ENCODE results near the gene SPIB.
A peak's percentile ranks its signal among the peaks of the same experiment; 100 is the strongest.
"Not testable (repeated sequence)": the region's sequence is repeated elsewhere in the genome, so short reads cannot be mapped to it uniquely, and the experiment has no call there.

SPIB gene

DNA sequence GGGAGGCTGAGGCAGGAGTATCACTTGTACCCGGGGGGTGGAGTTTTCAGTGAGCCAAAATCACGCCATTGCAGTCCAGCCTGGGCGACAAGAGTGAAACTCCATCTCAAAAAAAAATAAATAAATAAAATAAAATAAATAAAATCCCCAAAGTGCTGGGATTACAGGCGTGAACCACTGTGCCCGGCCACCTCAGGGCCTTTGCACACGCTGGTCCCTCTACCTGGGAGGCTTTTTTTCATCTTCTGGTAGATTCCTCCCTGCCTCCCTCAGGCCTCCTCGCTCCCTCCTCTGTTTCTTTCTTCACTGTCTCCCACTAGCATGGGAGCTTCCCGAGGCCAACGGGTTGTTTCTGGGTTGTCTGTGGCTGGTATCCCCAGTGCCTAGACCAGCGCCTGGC is 29.0 kb downstream of the SPIB start:
- no peak for DNase-seq

DNA sequence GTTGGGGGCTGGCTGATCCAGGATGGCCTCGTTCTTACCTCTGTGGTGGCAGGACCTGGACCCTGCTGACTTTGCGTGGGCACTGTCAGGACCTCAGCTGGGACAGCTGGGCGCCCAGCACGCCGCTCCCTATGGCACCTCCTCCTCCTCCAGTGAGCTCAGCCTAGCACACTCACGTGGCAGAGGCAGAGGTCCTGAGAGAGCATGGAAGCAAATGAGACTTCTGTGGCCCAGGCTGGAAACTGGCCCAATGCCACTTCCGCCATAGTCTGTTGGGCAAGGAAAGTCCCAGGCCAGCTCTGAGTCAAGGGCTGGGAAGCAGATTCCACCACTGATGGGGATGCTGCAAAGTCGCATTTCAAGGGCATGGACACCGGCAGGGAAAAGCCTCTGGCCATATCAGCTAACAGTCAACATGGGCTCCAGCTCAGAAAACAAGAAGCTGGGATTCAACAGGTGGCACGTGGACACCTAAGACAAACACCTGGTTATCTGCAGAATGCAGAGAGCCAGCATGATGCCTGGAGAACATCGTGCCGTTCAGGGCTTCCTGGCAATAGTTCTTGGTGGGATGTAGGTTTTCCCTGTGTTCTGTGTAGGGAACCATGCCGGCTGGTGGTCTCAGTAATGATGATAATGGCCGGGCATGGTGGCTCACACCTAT is 30.6 kb downstream of the SPIB start:
- DNase-seq: no peak

DNA sequence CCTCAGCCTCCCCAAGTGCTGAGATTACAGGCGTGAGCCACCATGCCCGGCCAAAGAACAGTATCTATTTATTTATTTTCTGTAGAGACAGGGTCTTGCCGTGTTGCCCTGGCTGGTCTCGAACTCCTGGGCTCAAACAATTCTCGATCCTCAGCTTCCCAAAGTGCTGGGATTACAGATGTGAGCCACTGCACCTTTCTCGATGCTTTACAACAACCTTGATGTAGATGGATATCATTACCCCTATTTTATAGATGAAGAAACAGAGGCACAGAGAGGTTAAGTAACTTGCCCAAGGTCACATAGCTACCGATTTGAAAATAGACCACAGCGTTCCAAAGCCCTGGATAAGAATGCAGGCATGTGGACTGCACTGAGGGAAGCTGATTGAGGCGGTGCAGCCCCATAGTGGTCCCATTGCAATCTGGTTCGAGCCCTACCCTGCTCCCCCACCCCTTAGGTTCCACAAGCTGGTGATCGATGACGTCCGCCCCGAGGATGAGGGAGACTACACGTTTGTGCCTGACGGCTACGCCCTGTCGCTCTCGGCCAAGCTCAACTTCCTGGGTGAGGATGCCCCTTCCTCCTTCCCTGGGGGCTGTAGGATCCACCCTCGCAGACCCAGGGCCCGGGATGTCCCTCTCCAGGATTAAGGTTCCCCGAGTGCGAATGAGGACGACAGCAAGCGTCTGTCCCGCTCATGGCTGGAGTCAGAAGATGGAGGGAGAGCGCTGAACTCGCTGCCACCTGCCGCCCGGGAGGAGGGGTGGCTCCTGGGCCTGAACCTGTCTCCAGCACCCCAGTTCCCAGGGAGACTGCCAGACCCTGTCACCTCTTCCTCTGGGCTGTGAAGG is 31.9 kb downstream of the SPIB start:
- no peak for DNase-seq

DNA sequence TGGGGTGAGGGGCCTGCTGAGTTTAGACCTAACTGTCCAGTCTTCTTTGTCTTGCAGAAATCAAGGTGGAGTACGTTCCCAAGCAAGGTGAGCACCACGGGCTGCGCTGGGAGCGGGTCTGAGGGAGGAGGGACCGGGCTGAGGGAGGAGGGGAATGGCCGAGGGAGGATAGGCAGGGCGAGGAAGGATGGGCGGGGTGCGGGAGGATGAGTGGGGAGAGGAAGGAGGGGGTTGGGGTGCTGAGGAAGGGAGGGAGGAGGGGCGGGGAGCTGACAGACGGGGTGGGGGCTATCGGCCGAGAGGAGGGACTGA is 32.4 kb downstream of the SPIB start:
- no peak for DNase-seq

DNA sequence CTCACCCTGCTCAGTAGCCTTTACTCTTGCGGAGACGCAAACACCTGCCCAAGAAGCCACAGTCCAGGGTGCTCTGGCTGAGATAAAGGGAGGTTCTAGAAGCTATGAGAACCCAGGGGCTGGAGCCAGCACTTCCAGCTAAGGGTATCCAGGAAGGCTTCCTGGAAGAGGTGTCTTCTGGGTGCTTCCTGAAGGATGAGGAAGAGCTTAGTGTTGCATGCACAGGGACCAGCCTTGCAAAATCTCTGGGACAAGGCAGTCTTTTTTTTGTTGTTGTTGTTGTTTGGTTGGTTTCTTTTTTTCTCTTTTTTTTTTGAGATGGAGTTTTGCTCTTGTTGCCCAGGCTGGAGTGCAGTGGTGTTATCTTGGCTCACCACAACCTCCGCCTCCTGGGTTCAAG is 34.5 kb downstream of the SPIB start:
- no peak for DNase-seq

DNA sequence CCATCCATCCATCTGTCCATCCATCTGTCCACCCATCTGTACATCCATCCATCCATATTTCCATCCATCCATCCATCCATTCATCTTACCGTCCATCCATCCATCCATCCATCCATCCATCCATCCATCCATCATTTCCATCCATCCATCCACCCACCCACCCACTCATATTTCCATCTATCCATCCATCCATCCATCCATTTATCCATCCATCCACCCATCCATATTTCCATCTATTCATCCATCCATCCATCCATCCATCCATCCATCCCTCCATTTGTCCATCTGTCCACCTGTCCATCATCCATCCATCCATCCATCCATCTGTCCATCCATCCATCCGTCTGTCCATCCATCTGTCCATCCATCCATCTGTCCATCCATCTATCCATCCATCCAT is 37.3 kb downstream of the SPIB start:
- no peak for DNase-seq

DNA sequence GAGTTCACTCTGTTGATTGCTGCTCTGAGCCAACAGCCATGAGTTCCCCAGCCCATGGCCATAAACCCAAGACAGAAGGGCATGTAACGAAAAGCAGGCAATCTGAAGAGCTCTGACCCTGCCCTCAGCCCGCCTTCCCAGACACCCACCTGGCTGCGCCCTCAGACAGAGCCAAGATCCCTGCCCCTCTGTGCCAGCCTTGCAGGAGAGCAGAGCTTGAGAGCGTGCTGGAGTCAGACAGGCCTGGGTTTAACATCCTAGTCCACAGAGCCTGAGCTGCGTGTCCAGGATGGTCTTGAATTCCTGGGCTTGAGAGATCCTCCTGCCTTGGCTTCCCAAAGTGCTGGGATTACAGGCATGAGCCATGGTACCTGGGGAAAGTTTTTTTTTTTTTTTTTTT is 38.6 kb downstream of the SPIB start:
- no peak for DNase-seq

DNA sequence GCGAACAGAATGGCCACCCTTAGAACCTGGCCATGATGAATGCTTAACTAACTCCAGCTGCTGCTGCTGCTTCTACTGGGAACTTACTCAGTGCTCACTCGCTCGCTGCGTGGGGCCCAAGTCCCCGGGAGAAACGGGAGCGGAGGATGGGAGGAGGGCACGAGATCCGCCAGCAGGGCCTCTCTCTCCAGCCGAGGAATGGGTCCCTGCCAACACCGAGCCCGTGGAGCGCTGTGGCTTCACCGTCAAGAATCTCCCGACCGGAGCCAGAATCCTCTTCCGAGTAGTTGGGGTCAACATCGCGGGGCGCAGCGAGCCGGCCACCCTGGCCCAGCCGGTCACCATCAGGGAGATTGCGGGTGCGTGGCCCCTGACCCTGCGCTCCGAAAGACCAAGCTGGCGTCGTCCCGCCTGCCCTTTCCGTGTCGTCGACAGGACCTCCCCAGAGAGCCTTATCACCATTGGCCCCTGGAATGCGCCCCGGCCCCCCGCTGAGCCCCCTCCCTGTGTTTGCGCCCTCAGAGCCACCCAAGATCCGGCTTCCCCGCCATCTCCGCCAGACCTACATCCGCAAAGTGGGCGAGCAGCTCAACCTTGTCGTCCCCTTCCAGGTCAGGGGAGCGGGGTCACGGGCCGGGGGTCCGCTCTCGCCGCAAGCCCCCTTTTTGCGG is 39.8 kb downstream of the SPIB start:
- no peak for DNase-seq

DNA sequence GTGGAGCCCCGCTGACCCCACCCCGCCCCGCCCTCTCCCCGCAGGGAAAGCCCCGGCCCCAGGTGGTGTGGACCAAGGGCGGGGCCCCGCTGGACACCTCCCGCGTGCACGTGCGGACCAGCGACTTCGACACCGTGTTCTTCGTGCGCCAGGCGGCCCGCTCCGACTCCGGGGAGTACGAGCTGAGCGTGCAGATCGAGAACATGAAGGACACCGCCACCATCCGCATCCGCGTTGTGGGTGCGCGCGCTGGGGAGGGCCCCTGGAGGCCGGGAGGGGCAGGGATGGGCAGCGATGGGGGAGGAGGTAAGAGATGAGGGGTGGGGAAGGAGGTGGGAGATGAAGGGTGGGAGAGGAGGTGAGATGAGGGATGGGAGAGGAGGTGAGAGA is 40.3 kb downstream of the SPIB start:
- DNase-seq: no peak

DNA sequence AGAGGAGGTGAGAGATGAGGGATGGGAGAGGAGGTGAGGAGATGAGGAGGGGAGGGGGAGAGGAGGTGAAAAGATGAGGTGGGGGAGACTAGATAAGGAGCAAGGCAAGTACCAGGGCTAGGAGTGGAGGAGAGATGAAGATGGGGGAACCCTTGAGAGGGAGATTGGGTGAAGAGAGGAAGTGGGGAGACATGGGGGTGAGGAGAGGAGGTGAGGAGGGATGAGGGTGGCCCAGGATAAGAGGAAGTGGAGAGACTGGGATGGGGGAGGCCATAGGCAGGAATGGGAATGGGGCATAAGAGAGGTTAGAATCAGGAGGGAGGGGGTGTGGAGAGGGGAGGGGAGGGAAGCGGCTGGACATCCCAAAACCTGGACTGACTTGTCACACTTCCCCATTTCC is 40.9 kb downstream of the SPIB start:
- DNase-seq: no peak

DNA sequence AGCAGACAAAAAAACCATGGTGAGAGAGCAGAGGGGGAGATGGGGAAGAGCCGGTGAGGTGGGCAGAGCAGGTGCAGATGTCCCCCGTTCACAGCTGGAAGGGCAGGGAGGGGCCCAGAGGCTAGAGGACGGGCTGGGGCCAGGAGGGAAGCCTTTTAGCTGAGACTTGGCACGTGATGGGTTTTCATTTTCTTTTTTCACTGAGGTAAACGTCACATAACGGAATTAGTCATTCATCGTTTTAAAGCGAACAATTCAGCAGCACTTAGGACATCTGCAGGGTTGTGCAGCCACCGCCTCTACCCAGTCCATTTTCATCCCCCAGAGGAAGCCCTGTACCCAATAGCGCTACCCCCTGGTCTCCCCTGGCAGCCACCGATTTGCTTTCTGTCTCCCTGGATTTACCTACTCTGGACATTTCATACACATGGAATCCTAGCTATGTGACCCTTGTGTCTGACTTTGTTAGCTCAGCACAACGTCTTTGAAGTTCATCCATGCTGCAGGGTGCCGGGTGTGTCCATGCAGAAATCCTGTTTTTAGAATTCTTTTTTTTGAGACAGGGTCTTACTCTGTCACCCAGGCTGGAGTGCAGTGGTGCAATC is 41.5 kb downstream of the SPIB start:
- DNase-seq: no peak

DNA sequence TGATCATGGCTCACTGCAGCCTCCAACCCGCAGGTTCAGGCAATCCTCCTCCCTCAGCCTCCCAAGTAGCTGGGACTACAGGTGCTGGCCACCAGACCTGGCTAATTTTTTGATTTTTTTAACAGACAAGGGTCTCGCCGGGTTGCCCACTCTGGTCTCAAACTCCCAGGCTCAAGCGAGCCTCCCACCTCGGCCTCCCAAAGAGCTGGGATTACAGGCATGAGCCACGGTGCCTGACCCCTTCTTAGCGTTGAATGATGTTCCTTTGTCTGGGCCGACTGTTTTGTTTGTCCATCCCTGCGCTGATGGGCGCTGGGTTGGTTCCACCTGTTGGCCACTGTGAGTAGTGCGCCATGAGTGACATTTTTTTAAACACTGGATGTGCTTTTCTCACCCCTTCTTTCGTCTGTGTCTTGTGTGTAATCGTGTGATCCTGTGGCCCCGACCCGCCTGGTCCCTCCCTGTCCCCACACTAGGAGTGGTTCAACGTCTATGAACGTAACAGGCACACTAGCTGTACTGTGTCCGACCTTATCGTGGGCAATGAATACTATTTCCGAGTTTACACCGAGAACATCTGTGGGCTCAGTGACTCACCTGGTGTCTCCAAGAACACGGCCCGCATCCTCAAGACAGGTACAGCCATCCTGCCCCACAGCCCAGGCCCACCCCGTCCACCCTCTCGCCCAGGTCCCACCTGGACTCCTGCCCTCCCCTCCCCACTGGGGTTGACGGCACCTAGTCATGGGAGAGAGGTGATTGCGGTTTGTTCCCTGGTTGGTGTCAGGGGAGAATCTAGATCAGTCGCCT is 42.5 kb downstream of the SPIB start:
- peak; percentile 68 for DNase-seq

DNA sequence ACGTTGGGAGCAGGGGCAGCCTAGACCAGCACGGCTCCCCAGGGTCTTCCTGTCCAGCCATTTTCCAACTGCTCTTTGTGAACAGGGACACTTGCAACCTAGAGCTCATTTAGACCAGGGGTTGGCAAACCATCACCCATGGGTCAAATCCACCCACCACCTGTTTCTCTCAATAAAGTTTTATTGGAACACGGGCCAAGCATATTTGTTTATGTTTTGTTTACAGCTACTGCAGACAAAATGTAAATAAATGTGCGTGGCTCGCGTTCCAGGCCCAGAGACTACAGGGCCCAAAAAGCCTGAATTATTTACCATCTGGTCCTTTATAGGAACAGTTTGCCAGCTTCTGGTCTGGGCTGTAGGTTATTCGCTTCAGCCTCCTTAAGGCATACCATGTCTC is 44.2 kb downstream of the SPIB start:
- DNase-seq: no peak

DNA sequence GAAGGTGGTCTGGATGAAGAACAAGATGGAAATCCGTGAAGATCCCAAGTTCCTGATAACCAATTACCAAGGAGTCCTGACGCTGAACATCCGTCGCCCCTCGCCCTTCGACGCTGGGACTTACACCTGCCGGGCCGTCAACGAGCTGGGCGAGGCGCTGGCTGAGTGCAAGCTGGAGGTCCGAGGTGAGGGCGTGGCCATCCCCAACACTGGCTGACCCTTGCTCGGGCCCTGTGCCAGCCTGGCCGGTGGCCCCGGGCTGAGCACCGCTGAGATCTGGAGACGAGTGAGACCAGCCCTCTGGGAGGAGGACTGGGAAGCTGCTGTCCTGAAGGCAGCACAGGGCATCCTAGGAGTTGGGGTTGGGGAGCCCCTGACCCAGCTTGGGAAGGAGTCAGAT is 45.6 kb downstream of the SPIB start:
- no peak for DNase-seq

DNA sequence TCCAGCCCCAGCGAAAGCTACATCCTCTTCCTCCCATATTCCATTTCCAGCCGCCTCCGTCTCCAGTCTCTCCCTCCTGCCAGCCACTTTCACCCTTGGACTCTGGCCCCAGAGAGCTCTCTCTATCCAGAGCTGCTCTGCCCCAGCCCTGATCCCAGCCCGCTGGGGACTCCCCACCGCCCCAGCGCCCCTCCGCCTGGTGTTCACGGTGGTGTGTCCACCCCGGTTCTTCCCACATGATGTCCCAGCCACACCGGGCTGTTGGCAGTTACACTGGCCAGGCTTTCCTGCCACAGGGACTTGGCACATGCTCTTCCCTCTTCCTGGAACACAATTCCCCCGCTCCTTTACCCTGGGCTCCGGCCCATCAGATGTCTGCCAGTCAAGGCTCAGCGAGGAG is 46.3 kb downstream of the SPIB start:
- DNase-seq: no peak

DNA sequence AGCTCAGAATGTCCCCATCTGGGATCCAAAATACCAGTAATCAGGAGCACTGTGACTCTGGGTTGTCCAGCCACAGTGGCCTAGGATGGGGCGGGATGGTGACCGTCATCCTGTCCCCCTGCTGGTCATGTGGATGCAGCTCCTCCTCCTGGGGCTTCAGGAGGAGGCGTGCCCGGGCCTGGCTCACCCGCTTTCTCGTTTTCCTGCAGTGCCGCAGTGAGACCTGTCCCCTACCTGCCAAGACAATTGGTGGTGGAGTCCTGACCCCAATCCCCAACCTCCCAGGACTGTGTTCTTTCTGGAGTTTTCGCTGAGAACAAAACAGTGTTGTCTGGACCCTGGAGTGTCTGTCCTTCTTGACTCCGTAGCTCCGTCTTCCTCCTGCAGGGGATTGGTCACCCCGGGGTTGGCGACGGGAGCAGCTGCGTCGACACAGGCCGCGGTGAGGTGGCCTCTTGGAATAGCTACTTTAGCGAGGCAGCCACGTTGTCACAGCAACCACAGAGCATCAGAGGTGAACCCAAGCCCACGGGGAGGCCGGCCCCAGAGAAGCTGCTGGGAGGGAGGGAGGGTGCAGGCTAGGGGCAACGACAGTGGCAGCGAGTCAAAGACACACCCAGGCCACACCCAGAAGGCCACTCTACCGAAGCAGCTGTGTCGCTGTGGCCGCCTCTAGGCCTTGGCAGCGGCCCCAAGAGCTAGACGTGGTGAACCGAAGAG is 47.4 kb downstream of the SPIB start:
- DNase-seq: peak; percentile 76

DNA sequence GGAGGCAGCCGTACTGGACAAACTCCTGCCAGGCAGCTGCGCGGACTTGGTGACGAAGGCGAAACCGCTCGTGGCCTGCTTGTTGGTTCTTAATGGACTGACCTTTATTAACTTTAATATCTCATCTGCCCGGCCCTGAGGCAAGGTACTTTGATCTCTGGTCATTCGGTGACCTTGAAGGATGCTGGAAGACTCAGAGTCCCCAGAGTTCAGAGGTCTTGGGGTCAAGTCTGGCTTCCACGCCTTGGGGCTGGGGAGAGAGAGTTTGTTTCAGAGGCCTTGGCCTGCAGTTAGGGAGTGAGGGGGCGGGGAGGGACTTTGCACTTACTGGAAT is 47.9 kb downstream of the SPIB start:
- no peak for DNase-seq

DNA sequence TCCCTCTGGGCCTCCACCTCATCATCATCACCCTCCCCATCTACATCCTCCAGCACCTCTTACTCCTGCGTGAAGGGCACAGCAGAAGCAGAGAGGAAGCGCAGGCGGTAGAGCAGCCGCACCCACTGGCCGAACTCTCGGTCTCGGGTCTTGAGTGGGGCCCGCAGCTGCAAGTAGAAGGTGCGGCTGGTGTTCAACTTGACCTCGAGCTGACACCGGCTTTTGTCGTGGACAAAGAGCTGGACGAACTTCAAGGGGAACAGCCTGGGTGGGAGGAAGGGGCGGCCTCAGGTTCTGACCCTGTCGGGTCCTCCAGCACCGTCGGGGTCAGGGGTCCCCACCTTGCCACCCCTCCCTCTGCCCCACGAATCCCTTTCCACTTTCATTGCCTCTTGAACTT is 48.8 kb downstream of the SPIB start:
- no peak for DNase-seq

DNA sequence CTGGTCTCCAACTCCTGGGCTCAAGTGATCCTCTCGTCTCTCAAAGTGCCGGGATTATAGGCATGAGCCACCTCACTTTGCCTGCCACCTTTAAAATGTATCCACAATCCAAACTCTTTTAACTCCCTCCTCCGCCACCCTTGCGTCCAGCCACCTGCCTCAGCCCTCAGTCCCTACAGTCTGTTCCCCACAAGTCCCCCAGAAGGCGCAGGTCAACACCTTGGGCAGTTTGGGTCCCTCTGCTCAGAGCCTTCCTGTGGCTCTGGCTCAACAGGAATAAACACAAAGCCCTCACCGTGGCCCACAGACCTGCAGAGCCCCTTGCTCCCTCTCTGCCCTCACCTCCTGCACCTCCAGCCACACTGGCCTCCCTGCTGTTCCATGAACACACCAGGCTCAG is 50.1 kb downstream of the SPIB start:
- no peak for DNase-seq

DNA sequence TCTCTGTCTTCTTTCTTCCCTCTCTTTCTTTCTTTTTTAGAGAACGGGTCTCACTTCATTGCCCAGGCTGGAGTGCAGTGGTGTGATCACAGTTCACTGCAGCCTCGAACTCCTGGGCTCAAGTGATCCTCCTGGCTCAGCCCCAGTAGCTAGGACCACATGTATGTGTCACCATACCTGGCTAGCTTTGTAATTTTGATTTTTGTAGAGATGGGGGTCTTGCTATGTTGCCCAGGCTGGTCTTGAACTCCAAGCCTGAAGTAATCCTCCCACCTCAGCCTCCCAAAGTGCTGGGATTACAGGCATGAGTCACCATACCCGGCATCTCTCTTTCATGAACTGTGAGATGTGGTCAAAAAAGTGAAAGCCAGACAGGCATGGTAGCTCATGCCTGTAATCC is 54.6 kb downstream of the SPIB start:
- not testable (repeated sequence) for DNase-seq

DNA sequence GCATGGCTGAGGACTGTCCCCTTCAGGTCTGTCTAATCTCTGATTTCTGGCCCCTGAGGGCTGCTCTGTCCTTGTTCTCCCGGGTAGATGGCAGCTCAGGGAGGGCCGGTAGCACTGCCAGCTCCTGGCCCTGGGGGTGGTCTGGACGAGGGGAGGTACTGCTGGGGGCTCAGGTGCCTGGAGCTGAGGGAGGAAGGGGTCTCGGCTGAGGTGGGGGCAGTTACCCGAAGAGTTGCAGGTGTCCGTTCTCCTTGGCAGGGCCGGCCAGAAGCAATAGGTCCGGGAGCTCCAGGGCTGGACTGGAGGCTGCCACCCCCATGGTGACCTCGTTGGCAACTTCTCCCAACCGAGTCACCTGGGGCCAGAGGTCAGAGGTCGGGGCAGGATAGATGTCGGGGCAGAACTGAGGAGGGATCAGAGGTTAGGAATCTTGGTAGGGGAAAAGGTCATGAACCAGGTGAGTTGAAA is 56.4 kb downstream of the SPIB start:
- DNase-seq: no peak

DNA sequence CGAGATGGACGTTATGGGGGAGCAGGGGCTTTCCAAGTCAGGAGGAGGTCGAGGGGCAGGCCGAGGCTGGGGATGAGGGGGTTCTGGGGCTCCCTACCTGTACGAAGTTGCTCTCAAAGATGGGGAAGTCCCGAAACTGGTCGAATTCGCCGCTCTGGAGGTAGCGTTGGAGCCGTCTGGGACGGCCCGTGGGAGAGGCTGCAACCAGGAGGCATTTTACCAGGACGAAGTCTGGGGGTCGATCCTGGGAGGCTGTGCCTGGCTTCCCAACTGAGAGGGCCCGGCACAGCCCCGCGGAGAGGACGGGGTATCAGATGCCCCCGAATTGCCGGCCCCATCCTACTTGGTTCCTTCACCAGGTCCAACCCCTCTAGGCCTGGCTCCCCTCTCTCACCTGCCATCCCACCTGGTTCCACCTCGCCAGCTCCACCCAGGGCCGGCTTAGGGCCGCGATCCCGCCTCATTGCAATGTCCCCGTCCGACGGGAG is 57.0 kb downstream of the SPIB start:
- no peak for DNase-seq
